NK-92 treated with Interleukin-12 subunit alpha and Interleukin-12 subunit beta, amount 100 ng/mL, for 24 hours (cell line): Measurements from ENCODE around the gene CWC27.
"Not testable (repeated sequence)": the region's sequence is repeated elsewhere in the genome, so short reads cannot be mapped to it uniquely, and the experiment has no call there.

Source experiments
- DNase-seq: peaks from one replicate; lab custom pipeline; 2025; lab: John Stamatoyannopoulos, UW

Gene CWC27

DNA sequence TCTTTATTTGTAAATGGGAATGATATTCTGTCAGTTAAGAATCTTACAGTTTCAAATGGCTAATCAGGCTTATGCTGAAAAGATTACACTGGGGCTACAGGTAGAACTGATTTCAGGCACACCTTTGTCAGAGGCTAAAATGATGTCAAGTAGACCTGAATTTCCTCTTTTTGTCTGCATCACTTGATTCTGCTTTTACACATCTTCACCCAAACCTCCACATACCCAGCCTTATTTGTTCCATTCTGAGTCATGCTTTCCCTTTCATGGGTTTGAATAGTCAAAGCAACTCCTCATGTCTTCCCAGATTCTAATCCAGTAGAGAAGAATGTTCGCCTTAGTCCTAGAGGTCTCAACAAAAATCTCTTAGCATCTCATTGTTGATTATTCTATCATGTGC lies 156.4 kb downstream of the CWC27 start:
- no peak for DNase-seq

DNA sequence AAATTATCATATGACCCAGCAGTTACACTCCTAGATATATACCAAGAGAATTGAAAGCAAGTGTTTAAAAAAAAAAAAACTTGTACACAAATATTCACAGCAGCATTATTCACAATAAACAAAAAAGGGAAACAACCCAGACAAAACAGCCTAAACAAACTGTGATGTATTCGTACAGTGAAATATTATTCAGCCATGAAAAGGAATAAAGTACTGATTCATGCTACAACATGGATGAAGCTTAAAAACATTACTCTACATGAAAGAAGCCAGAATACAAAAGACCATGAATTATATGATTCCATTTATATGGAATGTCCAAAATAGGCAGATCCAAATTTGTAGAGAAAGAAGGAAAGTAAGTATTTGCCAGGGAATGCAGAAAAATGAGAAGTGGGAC lies 161.1 kb downstream of the CWC27 start:
- no peak for DNase-seq

GRCh38 chr5:64930672-64931318 lies 162.1 kb downstream of the CWC27 start:
- DNase-seq = no peak

- not testable (repeated sequence) for DNase-seq
Measured at GRCh38 chr5:64939422-64939771, 170.7 kb downstream of the CWC27 start.

GRCh38 chr5:64939772-64940510 lies 171.2 kb downstream of the CWC27 start:
- DNase-seq = no peak

GRCh38 chr5:64942460-64942859 lies 173.7 kb downstream of the CWC27 start:
- DNase-seq = no peak

DNA sequence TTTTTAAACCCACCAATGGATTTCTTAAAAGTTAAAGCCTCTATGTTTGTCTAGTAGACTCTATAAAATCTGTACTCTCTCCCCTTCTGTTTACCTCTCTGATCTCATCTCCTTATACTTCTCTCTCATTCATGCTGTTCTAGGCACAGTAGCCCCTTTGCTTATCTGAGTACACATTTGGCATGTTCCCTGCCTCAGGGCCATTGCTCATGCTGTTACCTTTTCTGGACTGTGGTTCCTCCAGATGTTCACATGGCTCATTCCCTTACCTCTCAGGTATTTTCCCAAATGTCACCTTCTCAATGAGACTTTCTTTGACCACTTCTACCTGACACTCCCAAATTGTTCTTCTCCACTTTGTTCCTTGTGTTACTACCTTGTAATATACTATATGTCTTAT lies 176.1 kb downstream of the CWC27 start:
- DNase-seq = no peak

DNA sequence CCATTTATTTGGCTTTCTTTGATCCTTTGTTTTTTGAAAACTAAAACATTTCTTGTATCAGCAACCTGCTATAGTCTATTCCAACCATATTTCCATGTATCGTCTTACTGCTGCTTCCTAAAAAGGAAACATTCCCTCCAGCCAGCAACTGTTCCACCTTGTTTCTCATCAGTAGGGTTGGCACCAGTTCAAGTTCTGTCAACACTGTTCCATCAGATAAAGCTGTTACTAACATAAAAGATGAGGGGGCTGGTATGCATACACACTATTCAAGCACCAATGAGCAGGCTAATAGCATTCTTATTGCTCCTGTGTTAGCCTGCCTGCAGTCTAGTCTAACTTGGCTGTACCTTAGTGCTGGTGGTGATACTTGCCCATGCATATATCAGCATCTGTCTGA lies 178.3 kb downstream of the CWC27 start:
- DNase-seq = no peak

DNA sequence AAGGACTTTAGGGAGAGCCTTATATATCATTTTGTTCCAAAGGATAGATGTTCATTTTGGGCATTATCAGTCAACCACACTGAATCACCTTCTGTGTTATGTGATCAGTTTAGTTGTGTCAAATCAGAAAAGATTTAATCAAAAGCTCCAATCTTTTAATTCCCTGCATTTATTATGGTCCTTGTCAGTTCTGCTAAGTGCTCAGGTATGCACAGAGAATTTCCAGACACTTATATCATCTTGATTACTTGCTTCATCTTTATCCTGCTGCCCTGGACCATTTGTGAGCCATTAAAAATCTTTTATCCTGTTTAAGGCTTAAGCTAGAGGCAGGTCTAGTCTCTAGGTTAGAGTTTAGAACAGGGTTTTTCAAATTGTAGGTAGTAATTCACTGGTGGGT lies 179.1 kb downstream of the CWC27 start:
- DNase-seq = no peak

DNA sequence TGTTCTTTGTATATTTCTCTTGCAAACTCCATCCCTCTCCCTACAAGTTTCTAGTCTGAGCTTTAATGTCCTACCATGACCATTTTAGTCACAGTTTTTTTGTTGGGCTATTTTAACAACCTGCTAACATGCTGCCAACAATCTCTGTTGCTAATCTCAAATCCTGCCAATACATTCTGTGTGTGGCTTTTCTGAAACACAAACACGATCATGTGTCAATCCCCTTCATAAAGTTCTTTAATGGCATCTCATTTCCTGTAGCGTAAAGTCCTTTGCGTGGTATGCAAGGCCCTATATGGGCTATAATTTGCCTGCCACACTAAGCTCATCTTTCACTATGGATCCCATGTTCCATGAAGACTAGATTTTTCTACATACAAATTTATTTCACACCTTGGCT lies 180.6 kb downstream of the CWC27 start:
- no peak for DNase-seq

- no peak for DNase-seq
Measured at GRCh38 chr5:64952951-64953673, 184.4 kb downstream of the CWC27 start.

GRCh38 chr5:64954518-64954917 lies 185.8 kb downstream of the CWC27 start:
- DNase-seq = no peak

GRCh38 chr5:64958757-64959391 lies 190.1 kb downstream of the CWC27 start:
- no peak for DNase-seq

DNA sequence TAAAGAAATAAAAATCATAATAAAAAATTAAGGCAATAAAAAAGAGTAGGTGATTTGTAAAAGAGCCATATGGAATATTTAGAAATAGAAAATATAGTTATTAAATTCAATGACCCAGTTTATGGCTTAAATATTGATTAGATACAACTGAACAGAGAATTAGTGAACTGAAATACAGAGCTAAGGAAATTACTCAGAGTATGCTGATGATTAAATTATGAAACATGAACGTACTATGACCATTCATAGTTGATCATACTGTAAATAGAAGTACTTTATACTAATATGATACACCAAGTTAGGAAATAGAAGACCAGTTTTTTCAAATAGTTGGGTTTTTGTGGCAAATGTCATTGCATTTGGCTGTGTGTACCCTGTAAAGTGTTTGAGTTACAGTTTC lies 194.5 kb downstream of the CWC27 start:
- no peak for DNase-seq

DNA sequence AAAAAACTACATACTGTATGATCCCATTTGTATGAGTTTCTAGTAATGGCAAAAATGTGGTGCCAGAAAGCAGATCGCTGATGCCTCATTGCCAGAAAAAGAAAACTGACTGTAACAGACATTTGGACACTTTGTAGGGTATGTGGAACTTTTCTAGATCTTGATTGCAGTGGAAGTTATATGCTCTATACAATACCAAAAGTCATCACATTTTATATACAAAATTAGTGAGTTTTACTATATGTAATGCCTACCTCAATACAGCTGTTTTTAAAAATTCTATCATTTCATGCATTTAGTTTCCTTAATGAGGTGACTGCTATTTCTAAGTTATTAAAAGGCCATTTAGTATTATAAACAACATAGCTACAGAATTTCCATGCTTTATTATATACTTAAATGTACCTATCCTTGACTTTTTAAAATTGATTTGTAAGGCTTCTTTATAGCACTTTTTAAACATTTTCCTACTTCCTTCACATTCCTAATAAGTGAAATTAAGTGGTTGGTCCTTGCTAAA lies 199.9 kb downstream of the CWC27 start:
- DNase-seq = no peak

- DNase-seq = no peak
Measured at GRCh38 chr5:64969578-64969977, 200.8 kb downstream of the CWC27 start.

DNA sequence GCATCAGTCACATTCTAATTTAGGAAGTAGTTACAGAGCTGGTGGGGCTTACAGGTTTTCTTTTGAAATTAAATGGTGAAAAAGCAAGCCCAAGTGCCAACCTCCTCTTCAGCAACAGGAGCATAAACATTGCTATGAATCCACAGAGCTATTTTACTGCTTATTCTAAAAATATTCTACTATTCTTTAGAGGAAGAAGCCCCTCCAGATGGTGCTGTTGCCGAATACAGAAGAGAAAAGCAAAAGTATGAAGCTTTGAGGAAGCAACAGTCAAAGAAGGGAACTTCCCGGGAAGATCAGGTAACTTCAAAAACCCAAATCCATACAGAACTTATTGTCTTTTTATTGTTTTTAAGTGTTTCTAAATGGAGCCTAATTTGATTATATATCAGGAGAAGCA lies 202.8 kb downstream of the CWC27 start:
- no peak for DNase-seq

DNA sequence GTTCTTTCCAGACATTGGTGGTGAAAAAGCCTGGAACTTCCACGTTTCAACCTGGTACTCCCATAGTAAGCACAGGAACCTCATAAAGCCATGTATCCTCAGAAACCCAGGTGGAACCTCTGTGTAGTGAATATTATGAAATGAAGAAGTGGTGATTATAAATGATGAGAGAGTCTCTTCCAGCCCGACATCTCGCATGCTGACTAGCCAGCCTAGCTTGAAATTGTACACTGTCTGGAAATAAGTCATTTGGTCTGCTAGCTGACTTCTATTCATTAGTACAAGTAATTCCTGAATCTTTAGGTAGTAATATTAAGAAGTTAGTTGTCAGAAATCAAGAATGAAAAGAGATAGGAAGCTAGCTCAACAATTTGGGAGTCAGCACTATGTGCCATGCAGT lies 203.3 kb downstream of the CWC27 start:
- no peak for DNase-seq

DNA sequence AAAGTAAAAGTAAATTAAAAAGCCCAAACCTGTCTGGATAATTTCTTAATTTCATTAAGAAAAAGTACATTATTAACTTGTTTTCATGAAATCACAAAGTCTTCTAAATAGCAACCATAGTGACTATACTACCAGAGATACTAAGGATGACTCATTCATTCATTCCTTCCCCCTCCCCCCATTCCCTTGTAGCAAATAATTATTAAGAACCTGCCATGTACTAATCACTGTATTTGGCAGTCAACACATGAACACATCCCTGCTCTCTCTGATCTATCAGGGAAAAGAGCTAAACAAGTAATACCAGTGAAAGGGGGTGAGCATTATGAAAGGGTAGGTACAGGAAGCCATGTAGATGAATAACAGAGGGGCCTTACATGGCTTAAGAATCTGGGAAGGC lies 203.9 kb downstream of the CWC27 start:
- DNase-seq = no peak

DNA sequence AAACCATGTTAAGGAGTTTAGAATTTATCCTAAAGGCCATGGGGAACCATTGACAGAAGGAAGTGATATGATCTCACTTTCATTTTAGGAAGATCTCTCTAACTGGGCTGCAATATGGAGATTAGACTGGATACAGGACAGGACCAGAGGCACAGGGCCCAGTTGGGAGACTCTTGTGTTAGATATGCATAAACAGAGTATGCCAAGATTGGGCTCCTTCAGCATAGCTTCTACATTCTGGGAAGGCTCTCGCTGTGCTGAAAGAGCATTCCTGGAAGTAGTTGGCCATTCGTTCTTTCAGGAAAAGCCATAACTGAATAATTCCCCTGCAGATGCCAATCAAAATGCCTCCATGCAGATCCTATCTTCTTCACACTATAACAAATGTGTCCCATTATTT lies 204.5 kb downstream of the CWC27 start:
- DNase-seq = no peak

DNA sequence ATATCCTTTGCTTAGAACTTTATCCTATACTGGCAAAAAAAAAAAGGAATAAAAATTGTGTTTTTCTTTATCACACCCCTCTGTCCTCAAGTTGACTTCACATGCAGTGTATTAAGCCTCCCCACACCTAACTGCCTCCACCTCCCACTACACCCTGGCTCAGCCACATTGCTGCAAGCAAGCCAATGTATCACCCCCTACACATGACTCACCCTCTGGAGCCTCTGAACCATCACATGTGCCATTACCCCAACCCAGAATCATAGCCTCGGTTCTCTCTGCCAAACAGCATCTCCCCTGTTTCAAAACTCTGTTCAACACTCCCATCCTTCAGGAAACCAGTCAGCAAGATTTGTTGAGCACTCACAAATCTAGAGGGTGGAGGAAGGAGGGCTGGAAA lies 209.0 kb downstream of the CWC27 start:
- no peak for DNase-seq

- no peak for DNase-seq
Measured at GRCh38 chr5:64978546-64978945, 209.8 kb downstream of the CWC27 start.

DNA sequence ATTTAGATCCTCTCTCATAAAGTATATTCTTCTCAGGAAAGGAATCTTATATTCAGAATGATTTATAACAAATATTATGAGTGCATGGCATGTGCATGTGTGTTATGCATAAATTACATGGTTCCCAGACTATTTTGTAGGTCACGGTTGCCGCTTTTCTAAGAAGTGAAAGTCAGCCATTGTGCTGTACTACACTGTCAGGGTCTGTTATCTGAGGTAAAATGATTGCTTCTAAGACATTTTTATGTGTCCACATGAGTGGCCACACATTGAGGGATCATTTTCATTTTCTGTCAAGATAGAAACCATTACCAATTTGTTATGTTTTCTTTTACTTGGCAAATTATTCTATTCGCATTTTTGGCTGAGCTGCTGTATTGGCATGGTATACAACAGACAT lies 210.8 kb downstream of the CWC27 start:
- no peak for DNase-seq
